GM18499 (cell line): ENCODE measurements around the gene CEBPG.

Experiments used
- ATAC-seq: cut with Tn5 transposase; IDR thresholded peaks from one replicate; pipeline ENCODE4 v1.9.1; 2021; ENCODE audit warnings: moderate number of reproducible peaks; ENCODE audit not compliant: insufficient read depth, unreplicated experiment

CEBPG gene

DNA sequence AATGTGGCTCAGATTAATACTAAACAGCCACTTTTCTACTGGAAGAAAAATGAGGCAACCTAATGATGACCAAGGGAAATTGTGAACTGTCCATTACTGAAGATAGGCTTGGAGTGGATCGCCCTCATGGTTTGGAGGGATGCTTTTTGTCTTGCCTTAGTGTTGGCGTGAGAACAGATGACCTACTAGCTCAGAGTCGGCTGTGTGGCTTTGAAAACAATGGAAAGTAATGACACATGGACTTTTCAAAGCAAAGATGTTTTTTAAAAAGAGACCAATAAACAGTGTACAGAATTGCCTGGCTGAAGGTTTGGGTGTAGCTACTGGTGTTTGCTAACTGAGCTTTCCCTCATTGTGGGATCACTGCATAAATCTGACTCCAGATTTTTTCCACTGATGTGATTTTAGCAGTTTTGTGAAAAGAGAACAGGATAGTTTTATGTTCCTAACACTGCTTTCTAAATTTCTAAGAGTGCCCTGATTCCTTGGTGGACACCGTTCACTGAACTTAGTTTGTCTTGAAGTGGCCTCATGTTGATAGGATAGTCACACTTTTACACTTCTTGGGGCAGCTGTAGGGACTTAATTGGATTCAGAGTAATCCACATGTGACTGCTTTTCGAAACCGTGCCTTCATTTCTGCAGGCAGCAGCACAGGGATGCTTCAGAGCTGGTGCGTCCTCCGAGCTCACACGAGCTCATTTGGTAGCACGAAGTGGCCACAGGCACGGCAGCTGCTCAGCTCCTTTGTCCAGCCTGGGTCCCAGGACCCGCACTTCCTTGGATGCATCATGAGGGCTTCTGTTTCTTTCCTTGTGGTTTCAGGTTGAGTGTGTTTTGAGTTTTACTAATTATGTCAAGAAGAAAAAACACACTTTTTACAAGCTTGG lies 4.3 kb downstream of the CEBPG start:
- no peak for ATAC-seq

- ATAC-seq = no peak
These were observed 5.8 kb downstream of the CEBPG start for GRCh38 chr19:33379151-33379829.

- no peak for ATAC-seq
These were observed 7.6 kb downstream of the CEBPG start for GRCh38 chr19:33381101-33381500.

GRCh38 chr19:33382006-33382405 lies 8.5 kb downstream of the CEBPG start:
- ATAC-seq = no peak

GRCh38 chr19:33382982-33383381 lies 9.5 kb downstream of the CEBPG start:
- no peak for ATAC-seq

- no peak for ATAC-seq
These were observed 10.3 kb downstream of the CEBPG start for GRCh38 chr19:33383720-33384292.

GRCh38 chr19:33384983-33385382 lies 11.5 kb downstream of the CEBPG start:
- no peak for ATAC-seq

GRCh38 chr19:33385956-33386355 lies 12.4 kb downstream of the CEBPG start:
- ATAC-seq = no peak

DNA sequence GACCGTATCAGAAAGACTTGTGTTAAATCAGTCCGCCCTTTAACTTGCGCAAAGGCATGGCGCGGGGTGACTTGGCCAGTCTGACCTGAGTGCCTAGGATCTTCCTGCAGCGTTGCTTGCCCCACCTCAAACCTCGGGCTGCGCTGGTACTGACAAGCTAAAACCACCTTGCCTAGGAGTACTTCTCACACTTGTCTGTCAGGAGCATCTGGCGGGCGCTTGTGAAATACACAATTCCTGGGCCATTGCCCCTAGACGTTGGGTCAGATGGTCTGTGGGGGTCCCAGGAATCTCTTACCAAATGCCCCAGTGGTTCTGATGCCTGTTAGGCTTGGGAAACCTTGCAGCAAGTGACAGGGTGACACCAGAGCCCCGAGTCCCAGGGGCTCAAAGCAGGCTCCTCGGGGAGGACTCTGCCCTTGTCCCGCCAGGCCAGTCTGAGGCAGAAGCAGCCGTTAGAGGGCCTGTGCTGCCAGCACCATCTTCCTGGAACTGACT lies 12.9 kb downstream of the CEBPG start:
- ATAC-seq = no peak

- no peak for ATAC-seq
These were observed 14.1 kb downstream of the CEBPG start for GRCh38 chr19:33387351-33388230.

GRCh38 chr19:33388231-33388724 lies 14.8 kb downstream of the CEBPG start:
- no peak for ATAC-seq

DNA sequence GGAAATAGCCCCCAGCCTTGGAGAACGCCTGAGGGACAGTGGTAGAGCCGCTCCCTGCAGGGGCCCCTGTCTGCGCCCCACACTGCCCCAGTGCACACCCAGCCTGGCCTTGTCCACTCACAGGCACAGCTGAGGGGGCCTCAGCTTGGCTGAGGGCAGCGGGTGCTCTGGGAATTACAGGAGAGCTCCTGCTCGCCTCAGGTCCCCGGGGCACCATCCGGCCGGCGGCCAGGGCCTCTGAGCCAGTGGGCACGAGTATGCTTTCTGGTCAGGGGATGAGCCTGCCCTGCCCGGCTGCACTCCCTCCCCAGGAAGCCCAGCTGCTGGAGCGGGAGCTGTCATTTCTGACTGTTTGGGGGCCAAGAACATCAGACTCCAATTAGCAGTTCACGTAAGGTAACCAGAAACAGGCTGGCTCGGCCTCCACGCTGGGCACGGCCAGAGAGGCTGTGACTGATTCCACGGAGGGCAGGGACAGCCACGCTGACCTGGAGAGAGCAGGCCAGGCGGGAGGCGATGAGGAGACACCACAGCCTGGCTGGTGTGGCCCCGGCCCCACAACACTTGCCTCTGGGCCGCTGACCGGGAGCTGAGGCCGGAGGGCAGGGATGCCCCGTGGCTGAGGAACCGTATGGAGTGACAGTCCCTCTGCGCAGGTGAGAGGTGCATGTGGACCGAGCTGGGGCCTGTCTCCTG lies 15.4 kb downstream of the CEBPG start:
- no peak for ATAC-seq

DNA sequence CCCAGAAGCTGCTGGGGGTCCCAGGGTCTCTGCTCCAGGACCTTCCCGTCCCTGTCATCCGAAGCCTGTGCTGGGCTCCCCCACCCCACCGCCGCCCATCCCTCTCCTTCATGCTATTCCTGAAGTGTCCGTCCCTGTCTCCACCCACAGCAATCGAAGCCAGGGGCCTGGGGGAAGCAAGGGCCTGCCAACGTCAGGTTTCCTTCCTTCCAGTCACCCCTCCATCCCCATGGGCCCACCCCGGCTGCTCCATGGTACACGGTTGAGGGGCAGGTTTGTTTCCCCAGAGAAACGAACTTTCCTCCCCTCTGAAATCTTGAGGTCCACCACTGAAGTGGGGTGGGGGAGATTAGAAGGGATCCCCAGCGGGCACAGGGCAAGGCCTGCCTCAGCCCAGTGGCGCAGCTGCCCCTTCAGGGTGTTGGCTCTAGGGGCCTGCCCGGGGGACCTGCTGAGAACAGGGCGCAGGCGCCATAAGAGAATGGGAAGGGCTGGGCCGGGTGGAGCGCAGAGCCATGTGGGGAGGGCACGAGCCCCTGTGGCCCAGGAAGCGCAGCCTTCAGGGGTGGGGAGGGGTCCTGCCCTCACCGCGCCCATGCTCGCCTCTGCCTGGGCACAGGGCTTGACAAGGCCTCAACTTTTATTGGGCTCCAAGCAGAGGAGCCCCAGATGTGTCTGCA lies 16.1 kb downstream of the CEBPG start:
- ATAC-seq = no peak

GRCh38 chr19:33390101-33390907 lies 16.8 kb downstream of the CEBPG start:
- no peak for ATAC-seq

DNA sequence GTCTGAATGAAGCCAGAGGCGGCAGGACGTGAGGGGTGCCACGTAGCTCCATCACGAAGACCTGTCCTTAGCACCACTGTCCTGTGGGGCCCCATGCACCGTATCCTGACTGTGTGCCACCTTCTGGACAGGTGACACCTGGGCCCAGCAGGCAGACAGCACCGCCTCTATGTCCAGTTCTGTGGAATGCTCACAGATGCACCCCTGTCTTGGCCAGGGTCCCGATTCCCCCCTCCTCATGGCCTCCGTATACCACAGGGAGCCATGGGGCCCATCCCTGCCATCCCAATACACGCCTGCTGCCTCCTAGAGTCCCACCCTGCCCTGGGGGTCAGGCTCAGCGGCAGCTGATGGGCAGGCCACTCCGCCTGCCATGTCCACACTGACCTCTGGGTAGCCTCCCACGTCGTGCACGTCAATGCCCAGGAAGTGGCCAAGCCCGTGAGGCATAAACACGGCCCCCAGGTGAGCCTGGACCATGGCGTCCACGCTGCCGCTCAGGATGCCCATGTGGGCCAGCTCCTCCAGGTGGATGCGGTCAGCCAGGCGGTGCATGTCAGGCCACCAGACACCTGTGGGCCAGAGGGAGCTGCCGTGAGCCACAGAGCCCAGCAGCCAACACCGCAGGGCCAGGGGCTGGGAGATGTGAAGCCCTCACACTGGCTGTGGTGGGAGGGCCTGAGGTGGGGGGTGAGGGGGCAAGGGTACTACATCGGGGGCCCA lies 17.6 kb downstream of the CEBPG start:
- no peak for ATAC-seq

- ATAC-seq = no peak
These were observed 18.2 kb downstream of the CEBPG start for GRCh38 chr19:33391631-33392249.
